CD4-positive, alpha-beta T cell (primary cell): Measurements from ENCODE around the gene DNHD1. TPM values are rescaled to one million over a fixed set of nuclear protein-coding genes. Genes with fewer than 3 reads are reported as not detected.

Source experiments
- ATAC-seq: fragments of 200-7000 bp; cut with Tn5 transposase; one replicate; pipeline ENCODE4 v1.10.0; 2022; ENCODE audit warnings: mild to moderate bottlenecking; ENCODE audit not compliant: poor library complexity
- CTCF ChIA-PET: fragments of 350-600 bp; sonication (Branson Sonifier 250); formaldehyde crosslinking; loops from one replicate; lab custom pipeline; 2021; ENCODE audit warnings: antibody characterized with exemption, inconsistent platforms; lab: Charles Lee
- POLR2A ChIA-PET: fragments of 350-600 bp; sonication (Branson Sonifier 250); formaldehyde crosslinking; loops from one replicate; lab custom pipeline; 2021; ENCODE audit warnings: antibody characterized with exemption, inconsistent platforms; lab: Charles Lee
- DNase-seq, 14 experiments: peaks; one replicate each; pipeline ENCODE4 v3.0.0-alpha.2; 2013 to 2020; ENCODE audit warnings: mixed read lengths in 2 of 14
- H3K27ac ChIP-seq, 2 donors: one replicate each; pipeline versions ENCODE4 v1.5.1 to v1.7.0; 2013; ENCODE audit warnings: low read length in 2 of 2, low read depth in 1 of 2, mild to moderate bottlenecking in 1 of 2
- H3K27me3 ChIP-seq, 2 experiments: 1 replicate in 1 of 2; 2 replicates in 1 of 2; pipeline versions ENCODE4 v1.6.1 to v1.7.0; 2013; ENCODE audit warnings: low read length in 2 of 2, control low read depth in 1 of 2, mild to moderate bottlenecking in 1 of 2, moderate library complexity in 1 of 2; ENCODE audit not compliant: insufficient read depth in 2 of 2, control insufficient read depth in 1 of 2
- H3K36me3 ChIP-seq: one replicate; pipeline ENCODE4 v1.6.1; 2013; ENCODE audit warnings: low read length, control low read depth; ENCODE audit not compliant: insufficient read depth
- H3K4me1 ChIP-seq: one replicate; pipeline ENCODE4 v1.6.1; 2013; ENCODE audit warnings: low read length, control low read depth; ENCODE audit not compliant: insufficient read depth
- H3K4me3 ChIP-seq: one replicate; pipeline ENCODE4 v1.5.1; 2013; ENCODE audit warnings: mild to moderate bottlenecking, low read length, moderate library complexity
- H3K9me3 ChIP-seq, 2 experiments: 1 replicate in 1 of 2; 2 replicates in 1 of 2; pipeline versions ENCODE4 v1.6.1 to v1.7.0; 2013; ENCODE audit warnings: low read length in 2 of 2, mild to moderate bottlenecking in 2 of 2, control low read depth in 1 of 2, moderate library complexity in 1 of 2; ENCODE audit not compliant: control insufficient read depth in 1 of 2, insufficient read depth in 1 of 2
- H3K27ac Mint-ChIP-seq: one replicate; pipeline ENCODE4 v1.8.0; 2020; ENCODE audit warnings: mixed read lengths
- H3K27me3 Mint-ChIP-seq: one replicate; pipeline ENCODE4 v1.8.0; 2021; ENCODE audit warnings: mixed read lengths
- H3K36me3 Mint-ChIP-seq: one replicate; pipeline ENCODE4 v1.8.0; 2021; ENCODE audit warnings: low read depth, mixed read lengths
- H3K4me1 Mint-ChIP-seq: one replicate; pipeline ENCODE4 v1.8.0; 2021; ENCODE audit warnings: low read depth, mixed read lengths
- H3K4me3 Mint-ChIP-seq: one replicate; pipeline ENCODE4 v1.8.0; 2020; ENCODE audit warnings: mild to moderate bottlenecking, mixed read lengths
- H3K9me3 Mint-ChIP-seq: one replicate; pipeline ENCODE4 v1.8.0; 2020; ENCODE audit warnings: mixed read lengths
- intact Hi-C, 2 experiments: fragments of 100-400 bp; cut with DNase I in 1 of 2; cut with micrococcal nuclease in 1 of 2; formaldehyde crosslinking; loops; one replicate each; pipeline versions ENCODE4 v1.15.1 to v1.9.0; 2023 to 2025; cut with DNase I, micrococcal nuclease
- total RNA-seq, 174 experiments: library from RNA in 2 of 174; stranded (reverse) in 2 of 174; gene quantifications; one replicate each; pipeline ENCODE4 v1.2.3 and lab custom pipeline; 2021 to 2026
- TF ChIP-seq, protein P1 (sequence below): fragments of 200-600 bp; IDR thresholded peaks from one replicate; pipeline ENCODE4 v1.8.0; 2022; ENCODE audit warnings: antibody characterized with exemption, mild to moderate bottlenecking

DNHD1 gene
- total RNA-seq, 2 experiments from 2014 or later, result 44.1 to 46.8 TPM

DNA sequence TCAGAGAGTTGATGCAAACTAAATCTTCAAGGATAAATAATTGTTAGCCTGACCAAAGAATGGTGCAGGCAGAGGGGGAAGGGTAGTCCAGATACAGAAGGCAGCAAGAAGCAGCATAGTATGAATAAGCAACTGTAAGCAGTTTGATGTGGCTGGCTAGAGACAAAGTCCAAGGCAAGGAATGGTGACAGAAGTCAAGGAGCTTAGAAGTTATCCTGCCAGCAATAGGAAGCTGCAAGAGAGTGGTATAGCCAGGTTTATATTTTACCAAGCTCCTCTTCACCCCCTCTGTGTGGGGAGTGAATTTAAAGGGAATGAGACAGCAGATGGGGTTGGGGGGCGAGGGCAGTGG, 38.0 kb upstream of the DNHD1 start:
- Mint-ChIP-seq H3K9me3 (no peaks in the 10 kb centered on the region), H3K27me3 (no peaks in the 10 kb centered on the region), H3K27ac (no peak overlapping the region), H3K4me1 (no peaks in the 10 kb centered on the region), H3K36me3 (peaks cover 42% of the 10 kb centered on the region), H3K4me3 (no peak overlapping the region)
- POLR2A ChIA-PET, result no interaction called here
- H3K27ac ChIP-seq, result no peak overlapping the region
- TF ChIP-seq, protein P1, sequence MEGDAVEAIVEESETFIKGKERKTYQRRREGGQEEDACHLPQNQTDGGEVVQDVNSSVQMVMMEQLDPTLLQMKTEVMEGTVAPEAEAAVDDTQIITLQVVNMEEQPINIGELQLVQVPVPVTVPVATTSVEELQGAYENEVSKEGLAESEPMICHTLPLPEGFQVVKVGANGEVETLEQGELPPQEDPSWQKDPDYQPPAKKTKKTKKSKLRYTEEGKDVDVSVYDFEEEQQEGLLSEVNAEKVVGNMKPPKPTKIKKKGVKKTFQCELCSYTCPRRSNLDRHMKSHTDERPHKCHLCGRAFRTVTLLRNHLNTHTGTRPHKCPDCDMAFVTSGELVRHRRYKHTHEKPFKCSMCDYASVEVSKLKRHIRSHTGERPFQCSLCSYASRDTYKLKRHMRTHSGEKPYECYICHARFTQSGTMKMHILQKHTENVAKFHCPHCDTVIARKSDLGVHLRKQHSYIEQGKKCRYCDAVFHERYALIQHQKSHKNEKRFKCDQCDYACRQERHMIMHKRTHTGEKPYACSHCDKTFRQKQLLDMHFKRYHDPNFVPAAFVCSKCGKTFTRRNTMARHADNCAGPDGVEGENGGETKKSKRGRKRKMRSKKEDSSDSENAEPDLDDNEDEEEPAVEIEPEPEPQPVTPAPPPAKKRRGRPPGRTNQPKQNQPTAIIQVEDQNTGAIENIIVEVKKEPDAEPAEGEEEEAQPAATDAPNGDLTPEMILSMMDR, result no peak
- ATAC-seq (no peak), DNase-seq (no peak)
- no peak overlapping the region for H3K4me3 ChIP-seq
- CTCF ChIA-PET, result interaction anchor here (3.4 kb wide), 1 partner anchor 16 kb away, joined by 10 read pairs; no protein-coding TSS in a partner anchor
- no peaks in the 10 kb centered on the region for H3K4me1 ChIP-seq
- peaks cover 39% of the 10 kb centered on the region for H3K36me3 ChIP-seq
- intact Hi-C loops, result no loop called here
- H3K9me3 ChIP-seq, result no peaks in the 10 kb centered on the region
- no peaks in the 10 kb centered on the region for H3K27me3 ChIP-seq

DNA sequence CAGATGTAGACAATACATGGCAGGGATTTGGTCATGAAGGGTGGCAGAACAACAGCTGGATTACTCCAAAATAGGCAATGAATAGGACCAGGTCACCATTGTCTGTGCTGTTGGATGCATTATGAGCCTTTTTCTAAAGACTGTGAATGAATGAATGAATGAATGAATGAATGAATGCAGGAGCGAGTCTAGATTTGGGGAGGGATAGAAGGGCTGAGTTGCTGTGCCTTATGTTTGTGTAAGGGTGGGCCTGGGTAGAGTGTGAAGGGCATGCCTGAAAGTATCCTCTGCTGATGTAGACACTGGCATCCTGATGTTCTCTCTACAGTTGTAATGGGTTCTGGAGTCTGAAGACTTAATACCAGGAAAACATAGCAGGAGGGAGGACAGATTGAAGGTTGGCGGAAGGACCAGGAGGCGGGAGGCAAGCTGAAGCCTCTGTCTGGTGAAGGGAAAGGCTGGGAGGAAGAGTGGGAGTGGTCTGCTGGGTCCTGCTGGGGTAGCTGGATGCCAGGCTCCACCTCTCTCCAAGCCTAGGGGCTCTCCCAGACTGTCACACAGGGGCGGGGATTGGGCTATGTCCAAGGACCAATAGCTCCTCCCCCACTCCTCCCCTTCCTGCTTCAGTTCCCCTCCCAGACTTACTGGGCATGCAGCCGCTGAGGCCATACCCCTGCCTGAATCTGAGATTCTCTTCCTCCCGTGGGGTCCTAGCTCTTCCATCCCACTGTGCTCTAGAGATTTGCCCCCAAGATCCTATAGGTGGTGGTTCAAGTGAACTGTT, 28.2 kb upstream of the DNHD1 start:
- ATAC-seq, result no peak
- intact Hi-C loops, result no loop called here
- H3K4me3 Mint-ChIP-seq, result no peak overlapping the region
- H3K27ac Mint-ChIP-seq, result no peak overlapping the region
- ChIA-PET CTCF (interaction anchor here (0.9 kb wide), 1 partner anchor 26 kb away, joined by 3 read pairs; no protein-coding TSS in a partner anchor), POLR2A (interaction anchor here (1.4 to 1.6 kb wide), 2 partner anchors 13 to 14 kb away, joined by 3 to 5 read pairs; partner anchors contain the start of genes ARFIP2 and TIMM10B)
- Histone ChIP-seq H3K36me3 (peaks cover 12% of the 10 kb centered on the region), H3K27me3 (no peaks in the 10 kb centered on the region), H3K27ac (no peak overlapping the region), H3K4me3 (no peak overlapping the region), H3K9me3 (no peaks in the 10 kb centered on the region), H3K4me1 (peaks cover 17% of the 10 kb centered on the region)
- TF ChIP-seq, protein P1, result no peak
- H3K36me3 Mint-ChIP-seq, result peaks cover 15% of the 10 kb centered on the region
- H3K27me3 Mint-ChIP-seq, result no peaks in the 10 kb centered on the region
- peak in 3 of 14 experiments; percentile 19 to 66 (median 58) for DNase-seq
- H3K4me1 Mint-ChIP-seq, result peaks cover 19% of the 10 kb centered on the region
- H3K9me3 Mint-ChIP-seq, result no peaks in the 10 kb centered on the region

DNA sequence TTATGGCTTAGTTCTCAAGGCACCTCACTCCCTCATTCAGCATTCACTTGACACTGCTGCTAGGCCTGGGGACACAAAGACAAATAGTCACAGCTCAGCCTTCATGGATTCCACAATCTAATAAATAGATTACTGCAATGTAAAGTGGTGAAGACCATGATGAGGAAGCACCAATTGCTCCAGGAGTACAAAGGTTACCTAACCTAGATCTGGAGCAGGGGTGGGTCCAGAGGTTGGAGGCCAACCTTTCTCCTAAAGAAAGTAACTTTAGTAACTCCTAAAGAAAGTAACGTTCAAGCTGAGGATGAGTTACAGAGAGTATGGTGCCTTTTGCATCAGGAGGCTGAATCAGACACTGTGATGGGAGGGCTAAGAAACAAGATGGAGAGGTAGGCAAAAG, 27.5 kb upstream of the DNHD1 start:
- H3K36me3 Mint-ChIP-seq, result peaks cover 8% of the 10 kb centered on the region
- ATAC-seq (no peak), DNase-seq (no peak)
- no peaks in the 10 kb centered on the region for H3K9me3 Mint-ChIP-seq
- Histone ChIP-seq H3K27me3 (no peaks in the 10 kb centered on the region), H3K4me1 (peaks cover 24% of the 10 kb centered on the region), H3K27ac (no peak overlapping the region), H3K36me3 (peaks cover 6% of the 10 kb centered on the region), H3K4me3 (no peak overlapping the region), H3K9me3 (no peaks in the 10 kb centered on the region)
- no peak overlapping the region for H3K4me3 Mint-ChIP-seq
- ChIA-PET CTCF (no interaction called here), POLR2A (interaction anchor here (1.6 kb wide), 1 partner anchor 12 kb away, joined by 5 read pairs; the partner anchor contains the start of genes ARFIP2 and TIMM10B)
- H3K27ac Mint-ChIP-seq, result no peak overlapping the region
- intact Hi-C loops, result no loop called here
- TF ChIP-seq, protein P1, result no peak
- H3K4me1 Mint-ChIP-seq, result peaks cover 25% of the 10 kb centered on the region
- no peaks in the 10 kb centered on the region for H3K27me3 Mint-ChIP-seq
